ENCODE data around the gene RABEP1.
A peak's percentile ranks its signal among the peaks of the same experiment; 100 is the strongest.

Gene RABEP1

GRCh38 chr17:5362162-5362811 lies 80.2 kb downstream of the RABEP1 start:
- no peak for DNase-seq (ENCODE audit: low read depth in 2 of 2)

- DNase-seq (ENCODE audit: low read depth in 2 of 2), result no peak
Measured at GRCh38 chr17:5364156-5364555, 82.1 kb downstream of the RABEP1 start.

- DNase-seq (ENCODE audit: low read depth in 2 of 2), result no peak
Measured at GRCh38 chr17:5364696-5365095, 82.6 kb downstream of the RABEP1 start.

- DNase-seq (ENCODE audit: low read depth in 2 of 2), result no peak
Measured at GRCh38 chr17:5365831-5366230, 83.7 kb downstream of the RABEP1 start.

GRCh38 chr17:5370411-5370810 lies 88.3 kb downstream of the RABEP1 start:
- no peak for DNase-seq (ENCODE audit: low read depth in 2 of 2)

- DNase-seq (ENCODE audit: low read depth in 2 of 2), result no peak
Measured at GRCh38 chr17:5373112-5373511, 91.0 kb downstream of the RABEP1 start.

- no peak for DNase-seq (ENCODE audit: low read depth in 2 of 2)
Measured at GRCh38 chr17:5378566-5379207, 96.6 kb downstream of the RABEP1 start.

- DNase-seq (ENCODE audit: low read depth in 2 of 2), result no peak
Measured at GRCh38 chr17:5379351-5380107, 97.4 kb downstream of the RABEP1 start.

- DNase-seq (ENCODE audit: low read depth in 2 of 2), result no peak
Measured at GRCh38 chr17:5380491-5381135, 98.5 kb downstream of the RABEP1 start.

- no peak for DNase-seq (ENCODE audit: low read depth in 2 of 2)
Measured at GRCh38 chr17:5381542-5381941, 99.5 kb downstream of the RABEP1 start.

- no peak for DNase-seq (ENCODE audit: low read depth in 2 of 2)
Measured at GRCh38 chr17:5391678-5392077, 109.6 kb downstream of the RABEP1 start.

- DNase-seq (ENCODE audit: low read depth in 2 of 2), result no peak
Measured at GRCh38 chr17:5396612-5397011, 114.5 kb downstream of the RABEP1 start.

GRCh38 chr17:5399767-5400166 lies 117.7 kb downstream of the RABEP1 start:
- no peak for DNase-seq (ENCODE audit: low read depth in 2 of 2)

- DNase-seq (ENCODE audit: low read depth in 2 of 2), result no peak
Measured at GRCh38 chr17:5405400-5405799, 123.3 kb downstream of the RABEP1 start.

GRCh38 chr17:5408186-5408585 lies 126.1 kb downstream of the RABEP1 start:
- DNase-seq (ENCODE audit: low read depth in 2 of 2), result no peak

GRCh38 chr17:5410594-5411272 lies 128.6 kb downstream of the RABEP1 start:
- no peak for DNase-seq (ENCODE audit: low read depth in 2 of 2)

GRCh38 chr17:5413682-5414081 lies 131.6 kb downstream of the RABEP1 start:
- DNase-seq (ENCODE audit: low read depth in 2 of 2), result no peak

GRCh38 chr17:5416901-5417300 lies 134.8 kb downstream of the RABEP1 start:
- no peak for DNase-seq (ENCODE audit: low read depth in 2 of 2)

- peak; percentile 39 to 51 for DNase-seq (ENCODE audit: low read depth in 2 of 2)
Measured at GRCh38 chr17:5418858-5419355, 136.8 kb downstream of the RABEP1 start.

- peak; percentile 95 for DNase-seq (ENCODE audit: low read depth in 2 of 2)
Measured at GRCh38 chr17:5419356-5419958, 137.4 kb downstream of the RABEP1 start, which contains the start of gene NUP88. TSS of gene NUP88 (minus strand) at chr17:5419662. CDS start at chr17:5419650, 12 bp downstream.

Measured in stimulated activated CD4-positive, alpha-beta T cell treated with anti-CD3 and anti-CD28 coated beads, Interleukin-12 subunit alpha, Interleukin-12 subunit beta, amount 100 ng/mL, for 24 hours (primary cell).